ENCODE results near the gene RNF145.

- TF ChIP-seq, protein P1, sequence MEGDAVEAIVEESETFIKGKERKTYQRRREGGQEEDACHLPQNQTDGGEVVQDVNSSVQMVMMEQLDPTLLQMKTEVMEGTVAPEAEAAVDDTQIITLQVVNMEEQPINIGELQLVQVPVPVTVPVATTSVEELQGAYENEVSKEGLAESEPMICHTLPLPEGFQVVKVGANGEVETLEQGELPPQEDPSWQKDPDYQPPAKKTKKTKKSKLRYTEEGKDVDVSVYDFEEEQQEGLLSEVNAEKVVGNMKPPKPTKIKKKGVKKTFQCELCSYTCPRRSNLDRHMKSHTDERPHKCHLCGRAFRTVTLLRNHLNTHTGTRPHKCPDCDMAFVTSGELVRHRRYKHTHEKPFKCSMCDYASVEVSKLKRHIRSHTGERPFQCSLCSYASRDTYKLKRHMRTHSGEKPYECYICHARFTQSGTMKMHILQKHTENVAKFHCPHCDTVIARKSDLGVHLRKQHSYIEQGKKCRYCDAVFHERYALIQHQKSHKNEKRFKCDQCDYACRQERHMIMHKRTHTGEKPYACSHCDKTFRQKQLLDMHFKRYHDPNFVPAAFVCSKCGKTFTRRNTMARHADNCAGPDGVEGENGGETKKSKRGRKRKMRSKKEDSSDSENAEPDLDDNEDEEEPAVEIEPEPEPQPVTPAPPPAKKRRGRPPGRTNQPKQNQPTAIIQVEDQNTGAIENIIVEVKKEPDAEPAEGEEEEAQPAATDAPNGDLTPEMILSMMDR (IDR thresholded peaks at IDR 0.05 in 4 of 5, conservative IDR thresholded peaks at IDR 0.05 in 1 of 5): no peak
- no peak for TF ChIP-seq POLR2A (IDR thresholded peaks at IDR 0.05)
These were observed 2.5 kb downstream of the RNF145 start for GRCh38 chr5:159206818-159207217.
